Right lobe of liver (tissue), 4 donors: ENCODE results near the gene GDI1.

Experiments
- POLR2A ChIP-seq: fragments of 450-650 bp; IDR thresholded peaks from one replicate; pipeline ENCODE4 v1.6.1; 2017; ENCODE audit warnings: antibody characterized with exemption, mild to moderate bottlenecking
- TF ChIP-seq, protein P1 (sequence below), 4 donors: fragments of 200-600 bp in 3 of 4; fragments of 450-650 bp in 1 of 4; IDR thresholded peaks; one replicate each; pipeline versions ENCODE4 v1.5.1 to v1.8.0; 2016 to 2022; ENCODE audit warnings: antibody characterized with exemption in 4 of 4, mild to moderate bottlenecking in 2 of 4
- donor health status: DM: no; HTN: no; CAD: no.
- donor health status: DM: no; HTN: no; CAD: no.
- donor health status: DM: no; HTN: yes; CAD: no.

DNA sequence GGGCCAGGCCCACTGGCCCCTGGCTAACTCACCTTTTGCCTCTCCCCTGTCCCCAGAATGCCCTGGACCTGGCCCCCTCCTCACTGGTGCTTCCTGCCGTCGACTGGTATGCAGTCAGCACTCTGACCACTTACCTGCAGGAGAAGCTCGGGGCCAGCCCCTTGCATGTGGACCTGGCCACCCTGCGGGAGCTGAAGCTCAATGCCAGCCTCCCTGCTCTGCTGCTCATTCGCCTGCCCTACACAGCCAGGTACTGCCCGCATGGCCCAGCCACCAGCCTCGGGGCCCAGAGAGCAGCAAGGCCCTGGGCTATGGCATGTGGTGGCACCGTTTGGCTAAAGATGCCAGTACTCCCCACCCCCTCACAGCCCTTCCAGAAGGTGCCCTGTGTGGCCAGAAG, 4.7 kb upstream of the GDI1 start:
- TF ChIP-seq POLR2A: no peak
- TF ChIP-seq, protein P1, sequence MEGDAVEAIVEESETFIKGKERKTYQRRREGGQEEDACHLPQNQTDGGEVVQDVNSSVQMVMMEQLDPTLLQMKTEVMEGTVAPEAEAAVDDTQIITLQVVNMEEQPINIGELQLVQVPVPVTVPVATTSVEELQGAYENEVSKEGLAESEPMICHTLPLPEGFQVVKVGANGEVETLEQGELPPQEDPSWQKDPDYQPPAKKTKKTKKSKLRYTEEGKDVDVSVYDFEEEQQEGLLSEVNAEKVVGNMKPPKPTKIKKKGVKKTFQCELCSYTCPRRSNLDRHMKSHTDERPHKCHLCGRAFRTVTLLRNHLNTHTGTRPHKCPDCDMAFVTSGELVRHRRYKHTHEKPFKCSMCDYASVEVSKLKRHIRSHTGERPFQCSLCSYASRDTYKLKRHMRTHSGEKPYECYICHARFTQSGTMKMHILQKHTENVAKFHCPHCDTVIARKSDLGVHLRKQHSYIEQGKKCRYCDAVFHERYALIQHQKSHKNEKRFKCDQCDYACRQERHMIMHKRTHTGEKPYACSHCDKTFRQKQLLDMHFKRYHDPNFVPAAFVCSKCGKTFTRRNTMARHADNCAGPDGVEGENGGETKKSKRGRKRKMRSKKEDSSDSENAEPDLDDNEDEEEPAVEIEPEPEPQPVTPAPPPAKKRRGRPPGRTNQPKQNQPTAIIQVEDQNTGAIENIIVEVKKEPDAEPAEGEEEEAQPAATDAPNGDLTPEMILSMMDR (IDR thresholded peaks at IDR 0.05): no peak
